Type B pancreatic cell (in vitro differentiated cells): ENCODE measurements around the gene FRK. TPM values are rescaled to one million over a fixed set of nuclear protein-coding genes. Genes with fewer than 3 reads are reported as not detected.

Experiments used
- DNase-seq: peaks from one replicate; pipeline ENCODE4 v3.0.0; 2021; ENCODE audit warnings: mixed read lengths; ENCODE audit not compliant: unreplicated experiment; ENCODE audit errors: extremely low spot score
- H3K27ac Mint-ChIP-seq: 2 replicates; pipeline ENCODE4 v1.8.0; 2021; ENCODE audit warnings: mild to moderate bottlenecking, mixed read lengths
- H3K27me3 Mint-ChIP-seq: 2 replicates; pipeline ENCODE4 v1.8.0; 2021; ENCODE audit warnings: mixed read lengths
- H3K36me3 Mint-ChIP-seq: 2 replicates; pipeline ENCODE4 v1.8.0; 2021; ENCODE audit warnings: mixed read lengths
- H3K4me1 Mint-ChIP-seq: one replicate; pipeline ENCODE4 v1.8.0; 2021; ENCODE audit warnings: mixed read lengths; ENCODE audit not compliant: unreplicated experiment
- H3K4me3 Mint-ChIP-seq: 2 replicates; pipeline ENCODE4 v1.8.0; 2021; ENCODE audit warnings: mild to moderate bottlenecking, mixed read lengths
- H3K9me3 Mint-ChIP-seq: 2 replicates; pipeline ENCODE4 v1.8.0; 2021; ENCODE audit warnings: mixed read lengths
- CTCF ChIP-seq: fragments of 200-600 bp; sonication (generic); conservative IDR thresholded peaks from 2 replicates; pipeline ENCODE4 v1.5.0; 2021; ENCODE audit warnings: antibody characterized with exemption, mild to moderate bottlenecking
- total RNA-seq: library from RNA; stranded (reverse); gene quantifications from 2 replicates; pipeline ENCODE4 v1.2.1, GENCODE V29; 2021; ENCODE audit warnings: low replicate concordance

The FRK gene
- total RNA-seq, 1 donor from 2014 or later: 6.2 TPM

- H3K4me1 Mint-ChIP-seq: peaks cover 6% of the 10 kb centered on the region
- no peak overlapping the region for H3K4me3 Mint-ChIP-seq
- H3K27me3 Mint-ChIP-seq: no peaks in the 10 kb centered on the region
- no peak for DNase-seq
- H3K27ac Mint-ChIP-seq: no peak overlapping the region
- no peaks in the 10 kb centered on the region for H3K36me3 Mint-ChIP-seq
- TF ChIP-seq CTCF: no peak
- no peaks in the 10 kb centered on the region for H3K9me3 Mint-ChIP-seq
Measured at GRCh38 chr6:115901896-115902295, 158.8 kb downstream of the FRK start.

- DNase-seq: no peak
- peaks cover 12% of the 10 kb centered on the region for H3K4me1 Mint-ChIP-seq
- H3K27ac Mint-ChIP-seq: no peak overlapping the region
- H3K27me3 Mint-ChIP-seq: no peaks in the 10 kb centered on the region
- H3K4me3 Mint-ChIP-seq: no peak overlapping the region
- no peaks in the 10 kb centered on the region for H3K9me3 Mint-ChIP-seq
- TF ChIP-seq CTCF: no peak
- no peaks in the 10 kb centered on the region for H3K36me3 Mint-ChIP-seq
Measured at GRCh38 chr6:115899730-115900282, 160.9 kb downstream of the FRK start.

GRCh38 chr6:115898246-115898645 lies 162.4 kb downstream of the FRK start:
- no peak for TF ChIP-seq CTCF
- Mint-ChIP-seq H3K27me3 (no peaks in the 10 kb centered on the region), H3K36me3 (no peaks in the 10 kb centered on the region), H3K4me1 (peaks cover 12% of the 10 kb centered on the region), H3K9me3 (no peaks in the 10 kb centered on the region), H3K4me3 (no peak overlapping the region), H3K27ac (no peak overlapping the region)
- no peak for DNase-seq

- Mint-ChIP-seq H3K27ac (no peak overlapping the region), H3K27me3 (no peaks in the 10 kb centered on the region), H3K36me3 (no peaks in the 10 kb centered on the region), H3K4me3 (no peak overlapping the region), H3K9me3 (no peaks in the 10 kb centered on the region), H3K4me1 (peaks cover 12% of the 10 kb centered on the region)
- peak; percentile 86 for TF ChIP-seq CTCF
- no peak for DNase-seq
Measured at GRCh38 chr6:115896538-115897129, 164.1 kb downstream of the FRK start.

- no peak for TF ChIP-seq CTCF
- Mint-ChIP-seq H3K27me3 (no peaks in the 10 kb centered on the region), H3K4me1 (peaks cover 18% of the 10 kb centered on the region), H3K4me3 (no peak overlapping the region), H3K9me3 (no peaks in the 10 kb centered on the region), H3K36me3 (no peaks in the 10 kb centered on the region), H3K27ac (no peak overlapping the region)
- DNase-seq: no peak
Measured at GRCh38 chr6:115894426-115894992, 166.2 kb downstream of the FRK start.
